Transverse colon (tissue), 4 donors: ENCODE results near the gene CCM2.

Experiments
- EP300 ChIP-seq: sonication (generic); formaldehyde crosslinking; IDR thresholded peaks from one replicate; pipeline ENCODE4 v1.6.1; 2017; ENCODE audit warnings: antibody characterized with exemption, low read depth
- POLR2AphosphoS5 ChIP-seq, 3 donors: sonication (generic); formaldehyde crosslinking; IDR thresholded peaks; one replicate each; pipeline ENCODE4 v1.6.1; 2016; ENCODE audit warnings: antibody characterized with exemption in 3 of 3
- TF ChIP-seq, protein P1 (sequence below), 5 experiments: fragments of 200-600 bp in 3 of 5; fragments of 450-650 bp in 2 of 5; sonication (generic) in 3 of 5; IDR thresholded peaks; 1 replicate in 2 of 5; 2 replicates in 3 of 5; pipeline ENCODE4 v1.5.1; 2016 to 2017; ENCODE audit warnings: antibody characterized with exemption in 5 of 5, inconsistent platforms in 3 of 5, mild to moderate bottlenecking in 2 of 5, moderate library complexity in 1 of 5

DNA sequence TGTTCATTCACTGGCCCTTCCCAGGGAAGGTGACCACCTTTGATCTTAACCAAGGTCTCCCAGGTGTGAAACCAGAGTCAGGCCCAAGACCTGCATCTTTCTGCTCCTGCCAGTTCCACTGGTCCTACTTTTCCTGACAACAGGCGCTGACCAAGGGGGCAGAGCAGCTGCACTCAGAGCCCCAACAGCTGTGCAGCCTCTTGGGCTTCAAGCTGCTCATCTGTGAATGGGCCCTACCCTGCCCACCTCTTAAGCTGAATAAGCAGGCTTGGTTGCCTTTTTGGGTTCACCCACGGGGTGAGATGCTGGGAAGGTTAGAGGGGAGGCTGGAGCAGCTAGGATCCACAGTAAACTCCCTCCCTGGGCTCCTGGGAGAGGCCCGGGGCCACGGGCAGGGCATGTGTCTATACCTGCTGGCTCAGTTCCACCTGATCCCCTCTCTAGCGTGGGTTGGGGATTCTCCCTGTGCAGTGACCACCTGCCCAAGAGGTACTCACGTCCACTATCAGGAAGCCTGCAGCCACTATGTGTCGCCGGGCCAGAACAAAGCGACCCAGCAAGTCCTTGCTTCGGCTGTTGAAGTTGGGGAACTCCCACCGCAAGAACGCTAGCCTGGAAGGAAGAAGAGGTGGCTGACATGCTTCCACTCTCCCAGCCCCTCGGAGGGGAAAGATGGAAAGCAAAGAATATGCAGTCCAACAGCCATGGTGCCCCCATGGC lies 100.9 kb downstream of the CCM2 start:
- TF ChIP-seq, protein P1, sequence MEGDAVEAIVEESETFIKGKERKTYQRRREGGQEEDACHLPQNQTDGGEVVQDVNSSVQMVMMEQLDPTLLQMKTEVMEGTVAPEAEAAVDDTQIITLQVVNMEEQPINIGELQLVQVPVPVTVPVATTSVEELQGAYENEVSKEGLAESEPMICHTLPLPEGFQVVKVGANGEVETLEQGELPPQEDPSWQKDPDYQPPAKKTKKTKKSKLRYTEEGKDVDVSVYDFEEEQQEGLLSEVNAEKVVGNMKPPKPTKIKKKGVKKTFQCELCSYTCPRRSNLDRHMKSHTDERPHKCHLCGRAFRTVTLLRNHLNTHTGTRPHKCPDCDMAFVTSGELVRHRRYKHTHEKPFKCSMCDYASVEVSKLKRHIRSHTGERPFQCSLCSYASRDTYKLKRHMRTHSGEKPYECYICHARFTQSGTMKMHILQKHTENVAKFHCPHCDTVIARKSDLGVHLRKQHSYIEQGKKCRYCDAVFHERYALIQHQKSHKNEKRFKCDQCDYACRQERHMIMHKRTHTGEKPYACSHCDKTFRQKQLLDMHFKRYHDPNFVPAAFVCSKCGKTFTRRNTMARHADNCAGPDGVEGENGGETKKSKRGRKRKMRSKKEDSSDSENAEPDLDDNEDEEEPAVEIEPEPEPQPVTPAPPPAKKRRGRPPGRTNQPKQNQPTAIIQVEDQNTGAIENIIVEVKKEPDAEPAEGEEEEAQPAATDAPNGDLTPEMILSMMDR (IDR thresholded peaks at IDR 0.05) = no peak
- TF ChIP-seq POLR2AphosphoS5 (IDR thresholded peaks at IDR 0.05) (no peak), EP300 (no peak)
